CD4-positive, alpha-beta memory T cell (primary cell): ENCODE results near the gene UNC119. TPM values are rescaled to one million over a fixed set of nuclear protein-coding genes. Genes with fewer than 3 reads are reported as not detected.

ENCODE experiments used
- CTCF ChIA-PET: fragments of 350-600 bp; sonication (Branson Sonifier 250); formaldehyde crosslinking; loops from one replicate; lab custom pipeline; 2021; ENCODE audit warnings: inconsistent platforms; ENCODE audit not compliant: partially characterized antibody; lab: Charles Lee
- POLR2A ChIA-PET: fragments of 350-600 bp; sonication (Branson Sonifier 250); formaldehyde crosslinking; loops from one replicate; lab custom pipeline; 2021; ENCODE audit not compliant: partially characterized antibody; lab: Charles Lee
- DNase-seq, 5 donors: peaks; one replicate each; pipeline versions ENCODE4 v3.0.0 to v3.0.0-alpha.2; 2020 to 2022; ENCODE audit warnings: mixed read lengths in 1 of 5
- H3K27ac ChIP-seq: one replicate; pipeline ENCODE4 v1.7.0; 2013; ENCODE audit warnings: low read depth, low read length
- H3K27me3 ChIP-seq: 2 replicates; pipeline ENCODE4 v1.7.0; 2013; ENCODE audit warnings: mild to moderate bottlenecking, low read length, moderate library complexity; ENCODE audit not compliant: insufficient read depth
- H3K36me3 ChIP-seq: 2 replicates; pipeline ENCODE4 v1.7.0; 2013; ENCODE audit warnings: mild to moderate bottlenecking, low read length, moderate library complexity; ENCODE audit not compliant: insufficient read depth
- H3K4me1 ChIP-seq: 2 replicates; pipeline ENCODE4 v1.7.0; 2013; ENCODE audit warnings: mild to moderate bottlenecking, low read length, moderate library complexity; ENCODE audit not compliant: insufficient read depth
- H3K4me3 ChIP-seq, 2 donors: one replicate each; pipeline ENCODE4 v1.7.0; 2013; ENCODE audit warnings: low read length in 2 of 2, mild to moderate bottlenecking in 1 of 2
- H3K9me3 ChIP-seq, 2 donors: one replicate each; pipeline ENCODE4 v1.7.0; 2013; ENCODE audit warnings: low read length in 2 of 2, control low read depth in 1 of 2; ENCODE audit not compliant: control insufficient read depth in 1 of 2
- H3K27ac Mint-ChIP-seq, 7 donors: one replicate each; pipeline ENCODE4 v1.8.0; 2020 to 2021; ENCODE audit warnings: mixed read lengths in 7 of 7, mild to moderate bottlenecking in 6 of 7, inconsistent platforms in 3 of 7, moderate library complexity in 3 of 7
- H3K27me3 Mint-ChIP-seq, 2 donors: one replicate each; pipeline ENCODE4 v1.8.0; 2020 to 2021; ENCODE audit warnings: mixed read lengths in 2 of 2
- H3K36me3 Mint-ChIP-seq, 2 donors: one replicate each; pipeline ENCODE4 v1.8.0; 2020 to 2021; ENCODE audit warnings: mixed read lengths in 2 of 2, inconsistent platforms in 1 of 2, mild to moderate bottlenecking in 1 of 2
- H3K4me1 Mint-ChIP-seq, 4 donors: one replicate each; pipeline ENCODE4 v1.8.0; 2020 to 2021; ENCODE audit warnings: mixed read lengths in 4 of 4, mild to moderate bottlenecking in 1 of 4
- H3K4me3 Mint-ChIP-seq, 8 donors: one replicate each; pipeline ENCODE4 v1.8.0; 2020 to 2021; ENCODE audit warnings: mixed read lengths in 8 of 8, mild to moderate bottlenecking in 7 of 8, moderate library complexity in 6 of 8, inconsistent platforms in 3 of 8
- H3K9me3 Mint-ChIP-seq, 8 donors: one replicate each; pipeline ENCODE4 v1.8.0; 2020 to 2021; ENCODE audit warnings: mixed read lengths in 8 of 8, mild to moderate bottlenecking in 5 of 8, inconsistent platforms in 3 of 8, moderate library complexity in 1 of 8
- intact Hi-C: fragments of 100-400 bp; cut with micrococcal nuclease; formaldehyde crosslinking; loops from one replicate; pipeline ENCODE4 v1.15.1; 2023
- polyA plus RNA-seq, 2 donors: library from polyadenylated mRNA; unstranded; fragments of 300-500 nt; fragmentation: Illumina TruSeq; gene quantifications; one replicate each; pipeline ENCODE4 v1.2.3, GENCODE V29; 2021
- total RNA-seq, 2 experiments: library from RNA; stranded (reverse); gene quantifications; one replicate each; pipeline ENCODE4 v1.2.3, GENCODE V29; 2021

UNC119 gene
- total and polyA plus RNA-seq, 4 experiments from 2014 or later, result 31.8 to 44.0 (median 39.2) TPM

- peaks cover 48% of the 10 kb centered on the region for H3K4me1 ChIP-seq
- no peak for DNase-seq
Observed at GRCh38 chr17:28550858-28551257, 1.6 kb downstream of the UNC119 start.

DNA sequence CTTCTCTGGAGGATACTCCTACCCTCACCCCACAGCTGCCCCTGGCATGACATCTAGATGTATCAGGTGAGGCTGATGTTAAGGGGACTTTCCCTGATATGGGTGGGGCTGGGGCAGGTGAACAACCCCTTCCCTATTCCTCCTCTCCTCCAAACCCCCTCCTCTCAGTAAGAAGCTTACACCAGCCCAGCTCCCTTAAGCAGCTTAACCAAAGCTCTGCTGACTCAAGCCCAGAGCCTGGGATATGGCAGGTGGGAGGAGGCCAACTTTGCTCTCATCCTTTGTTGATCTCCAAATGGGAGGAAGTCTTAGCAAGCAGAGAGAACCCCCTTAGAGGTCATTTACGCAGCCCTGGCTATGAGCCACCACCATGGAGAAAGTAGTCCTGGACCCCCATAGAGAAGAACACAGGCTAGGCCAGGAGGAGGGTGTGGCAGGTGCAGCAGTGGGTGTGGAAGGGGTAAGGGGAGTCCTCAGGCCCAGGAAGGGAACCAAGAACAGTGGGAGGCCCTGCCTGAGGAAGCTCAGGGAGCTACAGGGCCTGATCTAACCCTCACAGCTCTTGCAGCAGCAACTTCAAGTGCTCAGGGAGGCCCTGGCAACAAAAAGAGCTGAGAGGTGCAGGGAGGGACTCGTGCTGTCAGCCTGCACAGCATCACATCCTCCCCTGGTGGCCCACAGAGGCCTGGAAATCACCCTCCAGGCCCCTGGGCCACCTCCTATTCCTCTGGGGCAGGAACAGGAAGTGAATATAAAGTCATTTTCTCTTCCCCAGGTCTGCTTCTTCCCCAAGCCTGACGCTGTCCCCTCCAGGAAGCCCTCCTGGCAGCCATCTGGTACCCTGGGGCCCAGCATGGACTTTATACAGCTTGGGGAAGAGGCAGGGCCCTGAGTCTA is 2.9 kb downstream of the UNC119 start:
- H3K4me3 ChIP-seq, result no peak overlapping the region
- peaks cover 13 to 30% of the 10 kb centered on the region in 2 donors for H3K36me3 Mint-ChIP-seq
- peak; percentile 70 to 91 (median 79) for DNase-seq
- peaks cover 48% of the 10 kb centered on the region for H3K4me1 ChIP-seq
- no peaks in the 10 kb centered on the region for H3K9me3 ChIP-seq
- H3K27ac Mint-ChIP-seq, result peak overlapping the region; percentile 94 to 98 (median 96)
- POLR2A ChIA-PET, result interaction anchor here (4.5 to 5.9 kb wide), 3 partner anchors 21 to 49 kb away, joined by 20 to 48 read pairs (median 43); partner anchors contain the start of genes ALDOC, PIGS and SPAG5
- H3K9me3 Mint-ChIP-seq, result no peaks in the 10 kb centered on the region
- CTCF ChIA-PET, result interaction anchor here (1.0 to 4.7 kb wide), 10 partner anchors 10 to 62 kb away, joined by 3 to 36 read pairs (median 4); partner anchors contain the start of genes PIGS and RSKR
- H3K27me3 ChIP-seq, result no peaks in the 10 kb centered on the region
- peaks cover 42 to 62% (median 50%) of the 10 kb centered on the region in 4 donors for H3K4me1 Mint-ChIP-seq
- peak overlapping the region; percentile 0 to 98 (median 56) for H3K4me3 Mint-ChIP-seq
- no peaks in the 10 kb centered on the region for H3K27me3 Mint-ChIP-seq
- H3K36me3 ChIP-seq, result peaks cover 21% of the 10 kb centered on the region
- peak overlapping the region; percentile 84 for H3K27ac ChIP-seq
- intact Hi-C loops, result no loop called here

More at GRCh38 chr17:28550858-28551257, 1.6 kb downstream of the UNC119 start:
- Mint-ChIP-seq H3K9me3 (no peaks in the 10 kb centered on the region), H3K36me3 (peaks cover 12 to 44% of the 10 kb centered on the region in 2 donors), H3K4me1 (peaks cover 41 to 58% (median 48%) of the 10 kb centered on the region in 4 donors), H3K4me3 (peak overlapping the region in 7 of 8 donors; percentile 57 to 98 (median 91)), H3K27me3 (no peaks in the 10 kb centered on the region), H3K27ac (peak overlapping the region; percentile 94 to 98 (median 96))
- ChIA-PET POLR2A (interaction anchor here (1.3 to 5.9 kb wide), 4 partner anchors 20 to 48 kb away, joined by 4 to 48 read pairs (median 32); partner anchors contain the start of genes ALDOC, PIGS and SPAG5), CTCF (interaction anchor here (1.4 to 4.7 kb wide), 2 partner anchors 20 to 60 kb away, joined by 11 to 36 read pairs; partner anchors contain the start of genes PIGS and RSKR)
- Histone ChIP-seq H3K4me3 (no peak overlapping the region), H3K36me3 (peaks cover 33% of the 10 kb centered on the region), H3K27ac (peak overlapping the region; percentile 84), H3K27me3 (no peaks in the 10 kb centered on the region), H3K9me3 (no peaks in the 10 kb centered on the region)
- intact Hi-C loops, result no loop called here

DNA sequence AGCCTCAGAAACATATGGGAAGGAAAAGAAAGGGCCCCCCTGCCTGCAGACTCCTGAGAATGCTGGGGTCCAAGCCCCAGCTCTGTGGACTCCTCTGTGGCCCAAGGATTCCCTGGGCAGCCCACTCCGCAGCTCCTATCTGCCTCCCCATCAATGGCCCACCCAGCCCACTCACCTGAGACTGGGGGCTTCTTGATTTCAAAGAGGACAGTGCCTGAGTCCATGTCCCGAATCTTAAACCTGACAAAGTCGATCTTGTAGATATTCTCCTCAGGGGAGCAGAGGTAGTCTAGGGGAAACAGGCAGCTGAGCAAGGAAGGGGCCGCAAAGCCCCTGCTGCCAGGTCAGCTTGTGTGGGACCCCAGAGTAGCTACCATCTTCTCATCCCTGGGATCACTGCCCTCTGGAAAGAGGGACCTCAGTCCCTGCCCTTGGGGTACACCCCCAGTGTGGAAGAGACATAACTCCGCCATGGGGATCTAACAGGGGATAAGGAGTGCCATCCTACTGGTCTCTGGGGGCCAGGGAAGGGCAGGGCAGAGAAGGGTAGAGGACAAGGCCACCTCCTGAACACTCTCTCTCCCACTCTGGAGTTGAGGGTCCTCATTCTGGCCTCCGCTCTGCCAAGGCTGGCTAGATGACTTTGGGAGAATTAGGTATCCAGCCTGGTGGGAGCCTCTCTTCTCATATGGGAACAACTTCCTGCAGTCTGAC is 3.9 kb downstream of the UNC119 start:
- Mint-ChIP-seq H3K27ac (peak overlapping the region; percentile 94 to 98 (median 96)), H3K4me3 (peak overlapping the region in 4 of 8 donors; percentile 13 to 85 (median 59)), H3K27me3 (no peaks in the 10 kb centered on the region), H3K4me1 (peaks cover 42 to 62% (median 50%) of the 10 kb centered on the region in 4 donors), H3K36me3 (peaks cover 7 to 21% of the 10 kb centered on the region in 2 donors), H3K9me3 (no peaks in the 10 kb centered on the region)
- DNase-seq, result no peak
- H3K9me3 ChIP-seq, result no peaks in the 10 kb centered on the region
- peak overlapping the region; percentile 84 for H3K27ac ChIP-seq
- POLR2A ChIA-PET, result interaction anchor here (1.6 to 5.9 kb wide), 4 partner anchors 22 to 113 kb away, joined by 3 to 48 read pairs (median 32); partner anchors contain the start of genes ALDOC, PIGS, SDF2 and SPAG5
- CTCF ChIA-PET, result interaction anchor here (1.0 to 4.7 kb wide), 8 partner anchors 9 to 63 kb away, joined by 3 to 36 read pairs (median 8); partner anchors contain the start of genes PIGS and RSKR
- no peak overlapping the region for H3K4me3 ChIP-seq
- H3K4me1 ChIP-seq, result peaks cover 48% of the 10 kb centered on the region
- no peaks in the 10 kb centered on the region for H3K27me3 ChIP-seq
- intact Hi-C loops, result loop anchor here (1.0 kb wide), 3 partner anchors 51 to 65 kb away; partner anchors contain the start of gene SPAG5
- H3K36me3 ChIP-seq, result peaks cover 12% of the 10 kb centered on the region

DNA sequence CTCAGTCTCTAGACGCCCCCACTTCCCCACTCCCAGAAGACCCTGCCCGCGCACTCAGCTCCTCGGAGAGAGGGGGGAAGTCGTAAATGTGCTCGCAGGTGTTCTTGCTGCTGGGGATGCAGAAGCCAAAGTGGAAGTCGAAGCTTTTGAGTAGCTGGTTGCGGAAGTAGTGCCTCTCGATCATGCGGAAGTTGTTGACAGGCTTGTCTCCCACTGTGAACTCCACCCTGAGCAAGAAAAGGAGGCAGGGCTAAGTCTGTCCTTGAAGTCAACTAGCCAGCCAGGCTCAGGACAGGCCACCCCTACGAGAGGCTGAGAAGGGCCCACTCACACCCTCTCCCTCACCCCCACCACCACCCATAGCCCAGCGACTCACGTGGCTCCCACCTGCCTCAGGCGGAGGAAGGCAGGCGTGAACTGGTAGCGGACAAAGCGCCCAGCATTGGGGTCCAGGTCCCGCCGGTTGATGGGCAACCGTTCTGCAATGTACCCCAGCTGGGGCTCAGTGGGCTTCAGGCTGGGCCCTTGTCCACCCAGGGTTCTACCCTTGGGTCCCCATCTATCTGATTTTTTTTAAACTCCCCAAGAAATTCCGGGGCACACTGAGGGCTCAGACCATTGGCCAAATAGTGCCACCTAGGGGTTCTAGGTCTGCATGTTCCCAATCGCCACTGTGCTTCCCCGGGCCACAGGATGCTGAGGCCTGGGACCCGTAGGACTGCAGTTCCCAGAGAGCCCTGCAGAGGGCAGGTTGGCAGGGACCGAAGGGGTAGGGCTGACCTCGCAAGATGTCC is 4.6 kb downstream of the UNC119 start:
- peaks cover 45% of the 10 kb centered on the region for H3K4me1 ChIP-seq
- Mint-ChIP-seq H3K9me3 (no peaks in the 10 kb centered on the region), H3K4me3 (peak overlapping the region in 6 of 8 donors; percentile 5 to 85 (median 28)), H3K4me1 (peaks cover 42 to 55% (median 46%) of the 10 kb centered on the region in 4 donors), H3K27ac (peak overlapping the region; percentile 94 to 98 (median 96)), H3K27me3 (no peaks in the 10 kb centered on the region), H3K36me3 (peaks cover 4 to 16% of the 10 kb centered on the region in 2 donors)
- intact Hi-C loops, result loop anchor here (1.0 kb wide), 3 partner anchors 51 to 65 kb away; partner anchors contain the start of gene SPAG5
- no peaks in the 10 kb centered on the region for H3K27me3 ChIP-seq
- peak; percentile 36 to 55 (median 40) for DNase-seq
- no peak overlapping the region for H3K4me3 ChIP-seq
- ChIA-PET POLR2A (interaction anchor here (1.6 to 5.9 kb wide), 4 partner anchors 23 to 114 kb away, joined by 3 to 48 read pairs (median 32); partner anchors contain the start of genes ALDOC, PIGS, SDF2 and SPAG5), CTCF (interaction anchor here (1.0 to 4.7 kb wide), 8 partner anchors 8 to 128 kb away, joined by 3 to 36 read pairs (median 8); partner anchors contain the start of genes PIGS and RSKR)
- no peaks in the 10 kb centered on the region for H3K9me3 ChIP-seq
- H3K36me3 ChIP-seq, result peaks cover 10% of the 10 kb centered on the region
- peak overlapping the region; percentile 84 for H3K27ac ChIP-seq

- Histone ChIP-seq H3K4me3 (no peak overlapping the region), H3K4me1 (peaks cover 42% of the 10 kb centered on the region), H3K36me3 (peaks cover 10% of the 10 kb centered on the region), H3K27me3 (no peaks in the 10 kb centered on the region), H3K9me3 (no peaks in the 10 kb centered on the region), H3K27ac (peak overlapping the region; percentile 84)
- Mint-ChIP-seq H3K27me3 (no peaks in the 10 kb centered on the region), H3K4me3 (no peak overlapping the region), H3K27ac (peak overlapping the region in 4 of 7 donors; percentile 10 to 94 (median 90)), H3K4me1 (peaks cover 40 to 52% (median 43%) of the 10 kb centered on the region in 4 donors), H3K9me3 (no peaks in the 10 kb centered on the region), H3K36me3 (peaks cover 4 to 13% of the 10 kb centered on the region in 2 donors)
- POLR2A ChIA-PET, result interaction anchor here (1.6 to 5.9 kb wide), 4 partner anchors 23 to 115 kb away, joined by 3 to 48 read pairs (median 32); partner anchors contain the start of genes ALDOC, PIGS, SDF2 and SPAG5
- CTCF ChIA-PET, result interaction anchor here (1.0 to 4.7 kb wide), 6 partner anchors 10 to 128 kb away, joined by 3 to 36 read pairs (median 8); partner anchors contain the start of genes PIGS and RSKR
- intact Hi-C loops, result no loop called here
- DNase-seq, result no peak
Observed at GRCh38 chr17:28547096-28547622, 5.3 kb downstream of the UNC119 start.
